ENCODE data around the gene MFAP3L.

- TF ChIP-seq CTCF (IDR thresholded peaks at IDR 0.05) (no peak), POLR2A (IDR thresholded peaks at IDR 0.05) (no peak), EP300 (IDR thresholded peaks at IDR 0.05) (no peak)
These were observed 33.2 kb upstream of the MFAP3L start for GRCh38 chr4:170059421-170059820.

All from ovary (tissue), 3 donors.